Stimulated activated CD4-positive, alpha-beta T cell treated with anti-CD3 and anti-CD28 coated beads, Interleukin-4, amount 100 ng/mL, for 4 hours (primary cell): ENCODE measurements around the gene OSBPL6.

Experiments
- DNase-seq, 2 experiments: peaks; one replicate each; pipeline ENCODE4 v3.0.0-alpha.2; 2020

The OSBPL6 gene

GRCh38 chr2:178363252-178363651 is 168.9 kb downstream of the OSBPL6 start:
- no peak for DNase-seq

GRCh38 chr2:178365116-178365515 is 170.8 kb downstream of the OSBPL6 start:
- no peak for DNase-seq

GRCh38 chr2:178366412-178366811 is 172.1 kb downstream of the OSBPL6 start:
- no peak for DNase-seq

GRCh38 chr2:178367344-178367743 is 173.0 kb downstream of the OSBPL6 start:
- DNase-seq = no peak

- DNase-seq = no peak
These were observed 180.6 kb downstream of the OSBPL6 start for GRCh38 chr2:178374865-178375264.

GRCh38 chr2:178377046-178377445 is 182.7 kb downstream of the OSBPL6 start:
- DNase-seq = no peak

GRCh38 chr2:178379162-178380004 is 185.1 kb downstream of the OSBPL6 start:
- DNase-seq = no peak

GRCh38 chr2:178380763-178381162 is 186.5 kb downstream of the OSBPL6 start:
- DNase-seq = no peak

GRCh38 chr2:178383718-178384117 is 189.4 kb downstream of the OSBPL6 start:
- DNase-seq = no peak

- DNase-seq = no peak
These were observed 191.4 kb downstream of the OSBPL6 start for GRCh38 chr2:178385595-178386148.

GRCh38 chr2:178386986-178387597 is 192.8 kb downstream of the OSBPL6 start:
- DNase-seq = no peak

- DNase-seq = no peak
These were observed 194.0 kb downstream of the OSBPL6 start for GRCh38 chr2:178388287-178388686.

- no peak for DNase-seq
These were observed 197.4 kb downstream of the OSBPL6 start for GRCh38 chr2:178391701-178392100.

GRCh38 chr2:178392215-178392614 is 197.9 kb downstream of the OSBPL6 start:
- DNase-seq = no peak

- no peak for DNase-seq
These were observed 200.5 kb downstream of the OSBPL6 start for GRCh38 chr2:178394859-178395258.

GRCh38 chr2:178395295-178395694 is 201.0 kb downstream of the OSBPL6 start:
- no peak for DNase-seq

- no peak for DNase-seq
These were observed 201.7 kb downstream of the OSBPL6 start for GRCh38 chr2:178395941-178396570.

- no peak for DNase-seq
These were observed 202.8 kb downstream of the OSBPL6 start for GRCh38 chr2:178397002-178397605.

- no peak for DNase-seq
These were observed 207.7 kb downstream of the OSBPL6 start for GRCh38 chr2:178401994-178402437.

GRCh38 chr2:178403671-178404306 is 209.5 kb downstream of the OSBPL6 start:
- no peak for DNase-seq

GRCh38 chr2:178404368-178404767 is 210.1 kb downstream of the OSBPL6 start:
- no peak for DNase-seq

- DNase-seq = no peak
These were observed 214.9 kb downstream of the OSBPL6 start for GRCh38 chr2:178409261-178409660.

- no peak for DNase-seq
These were observed 217.7 kb downstream of the OSBPL6 start for GRCh38 chr2:178412047-178412446.
